AG04449 (cell line): ENCODE results near the gene AWAT1.
"Not testable (repeated sequence)": the region's sequence is repeated elsewhere in the genome, so short reads cannot be mapped to it uniquely, and the experiment has no call there.

Experiments
- CTCF ChIA-PET: fragments of 350-600 bp; formaldehyde crosslinking; extraction: SDS; loops from one replicate; lab custom pipeline; 2021; ENCODE audit warnings: antibody characterized with exemption; lab: Yijun Ruan, JAX
- POLR2A ChIA-PET: fragments of 400-600, 350-600 bp; formaldehyde crosslinking; extraction: SDS; loops from one replicate; lab custom pipeline; 2020; ENCODE audit warnings: antibody characterized with exemption, inconsistent platforms; lab: Yijun Ruan, JAX
- DNase-seq: peaks from one replicate; pipeline ENCODE4 v3.0.0-alpha.2; 2010; ENCODE audit warnings: low read depth, low spot score
- H3K4me3 ChIP-seq: 2 replicates; pipeline ENCODE4 v1.5.1; 2011; ENCODE audit warnings: low read depth, mild to moderate bottlenecking, control low read depth, low read length
- TF ChIP-seq, protein P1 (sequence below): IDR thresholded peaks from one replicate; pipeline ENCODE4 v1.5.1; 2011; ENCODE audit warnings: mild to moderate bottlenecking, moderate library complexity, low read length, control low read depth, inconsistent platforms; ENCODE audit not compliant: insufficient read depth; ENCODE audit errors: missing control alignments

Gene AWAT1

DNA sequence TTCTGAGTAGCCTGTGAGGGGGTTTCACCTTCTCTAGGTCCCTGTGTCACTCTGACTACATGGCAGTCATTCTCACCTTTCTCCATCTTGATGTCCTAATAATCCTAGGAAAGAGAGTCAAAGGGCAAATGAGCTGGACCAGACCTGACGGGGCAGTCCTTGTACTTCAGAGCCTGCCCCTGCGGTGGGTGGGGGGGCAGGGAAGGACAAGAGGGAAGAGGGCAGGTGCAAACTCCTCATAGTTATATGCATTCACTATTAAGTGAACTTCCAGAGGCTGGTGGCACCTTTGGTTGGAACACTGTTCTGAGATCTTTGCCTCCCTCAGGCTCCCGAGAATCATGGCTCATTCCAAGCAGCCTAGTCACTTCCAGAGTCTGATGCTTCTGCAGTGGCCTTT is at the start of gene AWAT1:
TSS of gene AWAT1 (plus strand) at position 301 of the 400 bp plus-strand sequence. CDS start at position 342, 41 bp downstream.
- ChIA-PET CTCF (no interaction called here), POLR2A (no interaction called here)
- DNase-seq = no peak
- TF ChIP-seq, protein P1, sequence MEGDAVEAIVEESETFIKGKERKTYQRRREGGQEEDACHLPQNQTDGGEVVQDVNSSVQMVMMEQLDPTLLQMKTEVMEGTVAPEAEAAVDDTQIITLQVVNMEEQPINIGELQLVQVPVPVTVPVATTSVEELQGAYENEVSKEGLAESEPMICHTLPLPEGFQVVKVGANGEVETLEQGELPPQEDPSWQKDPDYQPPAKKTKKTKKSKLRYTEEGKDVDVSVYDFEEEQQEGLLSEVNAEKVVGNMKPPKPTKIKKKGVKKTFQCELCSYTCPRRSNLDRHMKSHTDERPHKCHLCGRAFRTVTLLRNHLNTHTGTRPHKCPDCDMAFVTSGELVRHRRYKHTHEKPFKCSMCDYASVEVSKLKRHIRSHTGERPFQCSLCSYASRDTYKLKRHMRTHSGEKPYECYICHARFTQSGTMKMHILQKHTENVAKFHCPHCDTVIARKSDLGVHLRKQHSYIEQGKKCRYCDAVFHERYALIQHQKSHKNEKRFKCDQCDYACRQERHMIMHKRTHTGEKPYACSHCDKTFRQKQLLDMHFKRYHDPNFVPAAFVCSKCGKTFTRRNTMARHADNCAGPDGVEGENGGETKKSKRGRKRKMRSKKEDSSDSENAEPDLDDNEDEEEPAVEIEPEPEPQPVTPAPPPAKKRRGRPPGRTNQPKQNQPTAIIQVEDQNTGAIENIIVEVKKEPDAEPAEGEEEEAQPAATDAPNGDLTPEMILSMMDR = no peak
- H3K4me3 ChIP-seq = no peak within 1 kb of the TSS

DNA sequence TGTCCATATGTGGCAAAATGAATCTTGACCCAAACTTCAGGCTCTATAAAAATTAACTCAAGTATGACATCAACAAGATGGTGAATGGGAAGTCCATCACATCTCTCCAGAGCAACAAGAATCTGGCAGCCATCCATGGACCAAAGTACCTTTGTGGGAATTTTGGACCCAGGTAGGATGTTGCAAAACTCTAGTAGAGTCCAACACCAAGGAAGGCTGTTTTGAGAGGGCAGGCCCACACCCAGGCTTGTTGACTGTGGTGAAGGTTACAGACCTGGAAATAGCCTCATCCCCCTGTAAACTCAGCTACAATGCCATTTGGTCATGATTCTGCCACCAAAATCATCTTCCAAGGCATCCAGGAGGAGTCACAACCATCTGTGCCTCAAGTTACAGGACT is 44.2 kb upstream of the AWAT1 start:
- no peak overlapping the region for H3K4me3 ChIP-seq
- POLR2A ChIA-PET = no interaction called here
- TF ChIP-seq, protein P1 = no peak
- CTCF ChIA-PET = no interaction called here
- no peak for DNase-seq

DNA sequence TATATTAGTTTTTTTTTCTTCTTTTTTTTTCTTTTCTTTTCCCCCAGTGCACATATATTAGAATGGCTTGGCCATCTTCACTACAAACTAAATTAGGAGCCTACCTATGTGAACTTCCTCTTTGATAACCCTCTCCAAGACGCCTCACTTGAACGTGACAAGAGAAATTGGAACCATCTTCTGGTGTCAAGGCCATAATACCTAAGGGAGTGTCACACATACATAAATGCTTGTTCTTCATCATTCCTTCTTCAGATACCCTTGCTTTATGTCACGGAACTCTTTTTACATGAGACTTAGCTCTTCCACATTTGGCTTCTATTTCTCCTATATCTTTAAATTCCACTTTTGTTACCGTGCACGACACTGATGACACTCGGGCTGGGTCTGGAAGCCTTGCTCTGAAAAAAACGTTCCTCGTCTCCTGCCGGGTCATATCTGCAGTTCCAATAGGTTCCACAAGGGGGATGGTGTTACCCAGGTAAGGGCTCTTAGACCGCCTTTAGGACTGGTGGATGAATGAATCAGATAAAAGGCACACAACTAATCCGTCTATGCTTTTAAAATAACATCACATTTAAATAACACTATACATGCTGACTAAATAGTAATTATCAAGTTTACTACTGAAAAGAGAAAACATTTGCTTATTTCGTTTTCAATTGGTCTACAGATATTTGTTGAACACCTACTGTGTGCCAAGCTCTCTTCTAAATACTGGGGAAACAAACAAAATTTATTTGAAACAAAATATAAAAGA is 37.3 kb upstream of the AWAT1 start:
- ChIA-PET POLR2A (no interaction called here), CTCF (interaction anchor here (0.7 to 3.4 kb wide), 9 partner anchors 10 to 236 kb away, joined by 3 to 10 read pairs (median 4); no protein-coding TSS in a partner anchor)
- TF ChIP-seq, protein P1 = peak; percentile 46
- DNase-seq = no peak
- H3K4me3 ChIP-seq = no peak overlapping the region

DNA sequence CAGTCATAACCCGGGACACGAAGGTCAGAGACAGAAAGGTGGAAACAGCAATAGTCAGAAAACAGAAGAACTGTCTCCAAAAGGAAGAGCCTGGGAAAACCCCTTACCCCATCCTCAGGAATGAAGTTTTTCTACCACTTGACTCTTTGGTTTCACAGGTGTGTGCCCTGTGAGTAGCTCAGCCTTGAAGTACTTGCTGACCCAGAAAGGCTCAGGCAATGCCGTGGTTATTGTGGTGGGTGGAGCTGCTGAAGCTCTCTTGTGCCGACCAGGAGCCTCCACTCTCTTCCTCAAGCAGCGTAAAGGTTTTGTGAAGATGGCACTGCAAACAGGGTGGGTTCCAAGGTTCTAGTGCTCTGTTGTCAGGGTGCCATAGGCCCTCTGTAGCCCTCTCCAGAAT is 32.7 kb upstream of the AWAT1 start:
- TF ChIP-seq, protein P1 = no peak
- DNase-seq = no peak
- H3K4me3 ChIP-seq = no peak overlapping the region
- CTCF ChIA-PET = no interaction called here
- POLR2A ChIA-PET = no interaction called here

DNA sequence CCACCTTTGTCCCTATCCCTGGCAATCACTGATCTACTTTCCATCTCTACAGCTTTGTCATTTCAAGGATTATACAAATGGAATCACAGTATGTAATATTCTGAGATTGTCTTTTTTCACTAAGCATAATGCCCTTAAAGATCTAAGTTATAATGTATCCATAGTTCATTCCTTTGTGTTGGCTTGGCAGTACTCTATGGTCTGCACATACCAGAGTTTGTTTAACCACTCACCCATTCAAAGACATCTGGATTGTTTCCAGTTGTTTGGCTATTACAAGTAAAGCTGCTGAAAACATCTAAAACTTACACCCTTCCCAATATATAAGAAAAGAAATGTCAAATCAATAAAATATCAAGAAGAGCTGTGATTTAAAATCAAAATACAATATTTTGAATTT is 26.0 kb upstream of the AWAT1 start:
- no peak for DNase-seq
- TF ChIP-seq, protein P1 = no peak
- H3K4me3 ChIP-seq = no peak overlapping the region
- ChIA-PET POLR2A (no interaction called here), CTCF (no interaction called here)

DNA sequence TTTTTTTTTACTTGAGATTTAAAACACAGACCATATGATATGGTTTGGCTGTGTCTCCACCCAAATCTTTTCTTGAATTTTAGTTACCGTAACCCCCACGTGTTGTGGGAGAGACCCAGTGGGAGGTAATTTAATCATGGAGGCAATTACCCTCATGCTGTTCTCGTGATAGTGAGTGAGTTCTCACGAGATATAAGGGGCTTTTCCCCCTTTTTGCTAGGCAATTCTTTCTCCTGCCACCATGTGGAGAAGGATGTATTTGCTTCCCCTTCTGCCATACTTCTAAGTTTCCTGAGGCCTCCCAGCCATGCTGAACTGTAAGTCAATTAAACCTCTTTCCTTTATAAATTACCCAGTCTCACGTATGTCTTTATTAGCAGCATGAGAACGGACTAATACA is 24.9 kb upstream of the AWAT1 start:
- CTCF ChIA-PET, H3K4me3 ChIP-seq, DNase-seq, POLR2A ChIA-PET: not testable (repeated sequence)
